GM21576 (cell line): ENCODE data around the gene VCPKMT.
"Not testable (repeated sequence)": the region's sequence is repeated elsewhere in the genome, so short reads cannot be mapped to it uniquely, and the experiment has no call there.

ENCODE experiments used
- ATAC-seq: cut with Tn5 transposase; IDR thresholded peaks from one replicate; pipeline ENCODE4 v1.9.1; 2021; ENCODE audit warnings: mild to moderate bottlenecking, moderate library complexity; ENCODE audit not compliant: unreplicated experiment

Gene VCPKMT

DNA sequence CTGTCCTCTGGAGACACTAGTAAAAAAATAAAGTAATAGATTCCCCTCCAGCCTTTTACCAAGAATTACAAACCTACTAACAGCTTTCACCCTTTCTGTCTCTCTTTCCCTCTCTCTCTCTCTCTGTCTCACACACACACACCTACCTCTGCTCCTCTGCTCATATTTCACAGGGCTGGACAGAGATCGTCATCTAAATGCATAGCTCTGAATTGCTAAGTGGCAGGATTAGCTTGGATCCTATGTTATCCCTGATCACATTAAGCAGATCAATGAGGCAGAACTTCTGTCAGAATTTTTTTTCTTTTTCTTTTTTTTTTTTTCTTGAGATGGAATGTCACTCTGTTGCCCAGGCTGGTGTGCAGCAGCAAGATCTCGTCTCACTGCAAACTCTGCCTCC, 22.9 kb downstream of the VCPKMT start:
- no peak for ATAC-seq

DNA sequence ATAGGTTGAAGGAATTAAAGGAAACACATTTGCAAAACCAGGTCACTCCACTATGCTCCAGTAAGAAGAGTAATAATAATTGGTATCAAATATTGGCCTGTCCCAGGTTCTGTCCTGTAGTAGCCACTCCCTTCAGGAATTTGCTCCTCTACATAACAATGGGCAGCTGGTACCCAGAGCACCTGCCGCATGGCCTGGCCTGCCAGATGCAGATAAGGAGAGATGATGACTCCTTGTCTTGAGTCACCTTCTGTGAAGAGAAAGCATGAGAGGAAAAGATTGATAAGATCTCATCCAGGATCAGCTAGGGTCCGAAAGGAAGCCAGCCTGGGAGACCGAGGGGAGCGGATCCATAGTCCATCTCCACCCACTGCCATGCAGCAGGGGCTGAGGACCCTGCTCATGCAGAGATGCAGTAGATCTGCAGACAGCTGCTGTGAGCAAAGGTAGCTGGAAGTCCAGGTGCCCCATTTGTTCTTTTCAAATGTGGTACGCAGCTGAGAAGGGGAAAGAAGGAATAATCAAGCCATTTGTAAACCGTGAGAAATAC, 24.3 kb downstream of the VCPKMT start:
- no peak for ATAC-seq

DNA sequence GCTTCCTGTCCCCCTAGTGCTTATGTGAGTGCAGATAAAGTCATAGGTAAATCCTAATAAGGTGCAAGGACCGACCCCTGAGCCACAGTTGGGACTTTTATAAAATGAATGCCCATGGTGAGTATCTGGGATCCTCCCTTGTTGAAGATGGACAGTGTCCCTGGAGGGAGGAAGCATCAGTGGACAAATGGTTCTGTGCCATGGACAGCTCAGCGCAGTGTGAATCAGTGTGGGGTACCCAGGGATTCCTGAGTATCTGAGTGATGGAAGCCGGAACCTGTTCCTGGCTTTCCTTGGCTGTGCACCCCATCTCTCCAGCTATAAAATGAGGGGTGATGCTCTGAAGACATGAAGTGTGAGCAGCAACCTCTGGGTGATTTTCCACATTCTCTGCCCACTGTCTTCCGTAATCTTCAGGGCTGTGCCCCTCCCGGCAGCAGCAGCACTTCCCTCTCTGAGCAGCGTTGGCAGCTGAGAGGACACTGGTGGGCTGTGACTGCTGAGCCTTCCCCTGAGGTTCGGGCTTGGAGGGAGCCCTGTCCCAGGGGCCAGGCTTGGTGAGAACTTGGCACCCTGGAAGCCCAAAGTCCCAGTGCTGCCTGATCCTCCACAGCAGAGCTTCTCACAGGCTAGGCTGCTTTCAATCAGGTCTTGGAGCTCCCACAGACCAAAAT, 25.0 kb downstream of the VCPKMT start:
- no peak for ATAC-seq

DNA sequence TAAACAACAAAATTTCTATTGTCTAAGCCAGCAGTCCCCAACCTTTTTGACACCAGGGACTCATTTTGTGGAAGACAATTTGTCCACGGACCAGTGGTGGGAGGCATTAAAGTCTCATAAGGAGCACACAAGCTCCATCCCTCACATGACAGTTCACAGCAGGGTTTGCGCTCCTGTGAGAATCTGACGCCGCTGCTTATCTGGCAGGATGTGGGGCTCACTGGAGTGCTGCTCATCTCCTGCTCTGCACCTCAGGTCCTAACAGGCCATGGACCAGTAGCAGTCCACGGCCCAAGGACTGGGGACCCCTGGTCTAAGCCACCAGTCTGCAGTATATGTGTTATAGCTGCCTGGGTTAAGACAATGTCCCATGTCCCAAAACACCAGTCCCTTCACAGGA, 27.2 kb downstream of the VCPKMT start:
- no peak for ATAC-seq

DNA sequence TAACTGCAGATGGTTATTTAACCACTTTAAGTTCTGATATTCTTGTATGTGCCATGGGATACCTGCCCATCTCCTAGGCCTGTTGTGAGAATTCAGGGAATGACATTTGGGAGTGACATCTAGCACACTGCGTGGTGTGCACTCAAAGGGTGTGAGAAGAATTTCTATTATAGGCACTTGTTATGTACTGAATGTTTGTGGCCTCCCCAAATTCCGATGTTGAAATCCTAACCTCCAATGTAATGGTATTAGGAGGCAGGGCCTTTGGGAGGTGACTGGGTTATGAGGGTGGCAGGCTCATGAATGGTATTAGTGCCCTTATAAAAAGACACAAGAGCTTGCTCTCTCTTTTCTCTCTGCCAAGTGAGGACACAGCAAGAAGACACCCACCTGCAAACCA, 27.6 kb downstream of the VCPKMT start:
- no peak for ATAC-seq

DNA sequence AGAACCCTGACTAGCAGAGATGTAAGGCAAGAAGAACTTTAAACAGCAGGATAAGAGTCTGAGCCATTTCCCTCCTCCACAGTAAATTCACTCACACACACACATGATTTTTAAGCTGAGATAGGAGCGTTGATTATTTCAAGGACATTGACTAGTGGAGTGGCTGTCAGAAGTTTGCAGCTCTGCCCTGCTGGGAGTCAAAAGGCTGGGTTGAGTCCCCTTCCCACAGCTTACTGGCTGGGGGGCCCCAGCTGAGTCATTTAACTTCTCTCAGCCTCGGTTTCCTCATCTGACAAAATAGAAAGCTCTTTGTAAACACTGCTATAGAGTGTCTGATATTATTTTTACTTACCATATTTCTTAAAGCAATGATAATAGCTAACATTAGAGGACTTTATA, 28.3 kb downstream of the VCPKMT start:
- no peak for ATAC-seq

DNA sequence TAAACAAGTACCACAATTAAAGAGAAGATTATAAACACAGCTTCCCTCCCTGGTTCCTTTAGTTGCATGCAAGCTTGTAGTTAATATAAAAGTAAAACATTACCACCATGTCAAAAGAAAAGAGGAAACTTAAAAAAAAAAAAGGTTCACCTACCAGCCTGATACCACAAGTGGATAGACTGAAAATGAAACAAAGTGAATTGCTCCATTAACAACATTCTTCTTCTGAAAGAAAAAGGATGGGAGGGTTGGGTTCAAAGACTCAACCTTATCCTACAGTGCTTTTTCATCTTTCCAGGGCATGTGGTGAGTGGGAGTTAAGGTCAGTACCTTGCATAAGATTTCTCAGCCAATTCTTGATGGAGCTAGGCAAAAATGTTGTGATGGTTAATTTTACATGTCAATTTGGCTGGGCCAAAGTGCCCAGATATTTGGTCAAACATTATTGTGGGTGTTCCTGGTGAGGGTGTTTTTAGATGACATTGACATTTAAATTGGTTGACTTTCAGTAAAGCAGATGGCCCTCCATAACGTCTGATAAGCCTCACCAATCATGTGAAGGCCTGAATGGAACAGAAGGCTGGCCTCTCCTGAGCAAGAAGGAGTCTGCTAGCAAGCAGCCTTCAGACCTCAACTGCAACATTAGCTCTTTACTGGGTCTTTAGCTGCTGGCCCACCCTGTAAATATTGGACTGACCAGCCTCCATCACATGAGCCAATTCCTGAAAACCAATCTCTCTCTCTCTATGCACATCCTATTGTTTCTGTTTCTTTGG, 28.8 kb downstream of the VCPKMT start:
- ATAC-seq, result no peak

DNA sequence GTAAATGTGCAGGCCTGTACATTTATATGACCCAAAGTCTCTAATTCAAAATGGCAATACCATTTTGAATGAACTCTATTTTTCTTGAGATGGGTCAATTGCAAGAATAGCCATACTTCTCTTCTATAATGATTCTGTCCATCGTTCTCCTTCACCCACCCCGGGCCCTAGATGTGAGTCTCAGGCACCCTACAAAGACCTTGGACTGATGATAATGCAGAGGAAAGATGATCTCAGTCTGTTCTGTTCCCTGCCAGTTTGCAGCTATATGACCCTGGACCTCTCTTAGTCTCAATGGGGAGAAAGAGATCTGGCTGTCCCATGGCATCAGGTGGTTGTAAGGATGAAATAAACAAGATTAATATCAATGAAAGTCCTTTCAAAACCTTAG, 30.1 kb downstream of the VCPKMT start:
- no peak for ATAC-seq

DNA sequence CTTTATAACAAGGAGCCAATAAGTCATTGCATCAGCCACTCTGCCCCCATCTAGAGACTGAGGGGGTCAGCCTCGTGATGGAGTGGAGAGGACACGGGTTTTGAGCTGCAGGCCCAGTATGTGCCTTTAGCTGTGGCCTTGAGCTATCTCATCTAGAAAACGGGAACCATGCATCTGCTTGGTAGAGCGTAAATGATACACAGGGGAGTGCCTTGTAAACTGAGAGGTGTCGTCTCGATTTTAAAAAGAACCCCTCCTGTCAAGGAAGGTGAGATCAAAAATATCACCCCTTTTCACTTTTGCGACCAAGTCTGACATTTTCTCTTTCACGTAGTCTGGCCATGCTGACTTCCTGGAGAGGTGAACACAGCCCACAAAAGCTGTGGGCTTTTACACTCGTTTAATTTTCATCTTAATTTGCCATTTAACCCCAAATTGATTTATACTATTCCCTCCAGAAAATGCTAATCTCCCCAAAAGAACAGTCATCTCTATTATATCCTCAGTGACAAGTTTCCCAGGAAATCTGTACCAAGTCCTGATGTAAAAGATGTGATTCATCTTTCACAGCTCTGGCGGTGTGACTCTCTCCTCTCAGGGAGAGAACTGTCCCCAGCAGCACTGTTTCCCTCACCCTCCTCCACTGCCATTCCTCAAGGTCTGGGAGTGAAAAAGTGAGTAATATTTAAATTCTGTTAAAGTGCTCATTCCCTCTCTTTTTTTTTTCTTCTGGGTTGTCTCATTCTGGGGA, 30.6 kb downstream of the VCPKMT start:
- peak; percentile 47 for ATAC-seq

DNA sequence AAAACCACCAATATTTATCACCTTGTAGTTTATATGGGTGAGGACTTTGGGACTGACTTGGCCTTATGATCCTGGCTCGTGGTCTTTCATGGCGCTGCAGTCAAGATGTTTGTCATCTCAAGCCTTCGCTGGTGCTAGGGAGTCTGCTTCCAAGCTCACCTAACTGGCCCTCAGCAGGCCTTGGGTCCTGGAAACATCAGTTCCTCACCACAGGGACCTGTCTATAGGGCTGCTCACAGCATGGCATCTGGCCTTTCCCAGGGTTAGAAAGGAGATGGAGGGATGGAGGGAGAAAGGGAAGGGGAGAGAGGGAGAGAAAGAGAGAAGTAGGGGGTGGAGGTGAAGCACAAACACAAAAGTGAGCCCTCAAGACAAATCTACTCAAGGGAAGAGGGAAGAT, 31.7 kb downstream of the VCPKMT start:
- ATAC-seq, result no peak

DNA sequence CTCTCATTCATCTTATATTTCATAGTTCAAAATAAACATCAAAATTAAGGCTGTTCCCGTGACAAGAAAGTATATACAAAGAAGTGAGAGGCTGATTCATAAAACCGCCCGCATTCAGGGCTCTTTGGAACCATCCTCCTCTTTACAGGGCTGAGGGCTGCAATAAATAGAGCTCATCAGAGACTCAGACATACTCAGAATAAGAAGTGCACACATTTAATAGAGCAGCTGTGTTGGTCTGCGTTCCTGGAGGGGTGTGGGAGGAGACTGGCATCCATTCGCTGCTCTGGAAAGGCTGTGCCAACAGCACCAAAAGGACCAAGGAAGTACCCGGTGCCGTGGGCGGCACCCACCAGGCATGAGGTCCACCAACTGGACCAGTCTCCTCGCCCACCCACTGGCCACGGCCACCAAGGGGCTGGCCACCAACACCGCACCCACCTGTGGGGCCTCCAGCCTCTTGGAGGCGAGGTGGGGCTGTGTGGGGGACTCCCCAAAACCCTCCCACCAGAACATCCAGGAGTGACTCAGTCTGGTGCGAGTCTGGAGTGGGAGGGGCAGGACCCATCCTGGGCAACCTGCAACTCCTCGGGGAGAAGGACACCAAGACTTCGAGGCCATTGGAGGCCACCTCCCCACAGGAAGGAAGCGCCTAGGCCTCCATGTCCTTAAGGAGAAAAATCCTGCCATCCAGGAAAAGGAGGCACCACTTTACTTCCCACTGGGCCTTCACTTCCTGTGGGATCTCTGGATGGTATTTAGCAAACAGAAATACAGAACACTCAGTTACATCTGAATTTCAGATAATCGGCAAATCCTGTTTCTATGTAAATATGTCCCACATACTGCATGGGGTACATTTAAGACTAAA, 32.7 kb downstream of the VCPKMT start:
- peak; percentile 31 for ATAC-seq

DNA sequence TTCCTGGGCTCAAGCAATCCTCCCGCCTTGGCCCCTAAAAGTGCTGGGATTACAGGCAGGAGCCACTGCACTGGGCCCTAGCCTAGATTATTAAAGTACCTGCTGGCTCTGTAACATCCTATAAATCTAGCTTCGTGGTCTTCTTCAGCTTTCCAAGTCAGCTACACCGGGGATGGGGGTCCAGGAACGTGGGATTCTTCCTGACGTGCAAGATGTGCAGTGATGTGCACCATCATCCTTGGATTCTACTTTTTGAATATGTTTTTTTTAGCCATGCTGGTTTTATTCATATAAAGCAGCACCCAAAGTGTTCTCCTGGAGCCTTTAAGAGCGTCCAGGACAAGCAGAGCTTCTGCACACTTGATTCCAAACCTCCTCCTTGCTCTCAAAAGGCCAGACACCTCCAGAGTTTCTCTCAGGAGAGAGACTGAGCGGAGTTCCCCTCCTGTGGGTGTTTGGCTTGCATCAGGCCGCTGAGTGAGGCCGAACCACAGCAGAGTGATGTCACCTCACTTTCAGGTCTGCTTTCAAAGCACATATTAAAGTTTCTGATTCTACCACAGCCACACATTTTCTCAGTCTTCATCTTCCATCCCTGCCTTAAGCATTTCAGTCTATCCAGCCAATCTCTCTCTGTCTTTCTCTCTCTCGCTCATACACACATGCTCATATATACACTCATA, 33.4 kb downstream of the VCPKMT start:
- peak; percentile 64 for ATAC-seq

DNA sequence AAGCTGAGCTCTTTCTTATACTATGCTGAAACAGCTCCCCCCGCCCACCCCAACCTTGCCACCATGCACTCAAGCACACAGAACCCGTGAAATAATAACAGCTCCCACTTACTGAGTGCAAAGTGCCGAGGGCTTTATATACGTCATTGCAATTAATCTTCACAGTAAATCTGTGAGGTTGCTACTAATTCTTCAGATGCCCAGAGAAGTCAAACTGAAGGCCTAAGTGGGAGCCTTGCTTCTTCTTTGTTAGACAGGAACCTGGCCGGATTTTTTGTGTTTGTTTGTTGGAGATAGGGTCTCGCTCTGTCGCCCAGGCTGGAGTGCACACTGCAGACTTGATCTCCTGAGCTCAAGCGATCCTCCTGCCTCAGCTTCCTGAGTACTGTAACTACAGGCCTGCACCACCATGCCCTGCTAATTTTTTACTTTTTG, 34.0 kb downstream of the VCPKMT start:
- ATAC-seq, result no peak

DNA sequence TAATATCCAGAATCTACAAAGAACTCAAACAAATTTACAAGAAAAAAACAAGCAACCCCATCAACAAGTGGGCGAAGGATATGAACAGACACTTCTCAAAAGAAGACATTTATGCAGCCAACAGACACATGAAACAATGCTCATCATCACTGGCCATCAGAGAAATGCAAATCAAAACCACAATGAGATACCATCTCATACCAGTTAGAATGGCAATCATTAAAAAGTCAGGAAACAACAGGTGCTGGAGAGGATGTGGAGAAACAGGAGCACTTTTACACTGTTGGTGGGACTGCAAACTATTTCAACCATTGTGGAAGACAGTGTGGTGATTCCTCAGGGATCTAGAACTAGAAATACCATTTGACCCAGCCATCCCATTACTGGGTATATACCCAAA, 37.3 kb downstream of the VCPKMT start:
- not testable (repeated sequence) for ATAC-seq

DNA sequence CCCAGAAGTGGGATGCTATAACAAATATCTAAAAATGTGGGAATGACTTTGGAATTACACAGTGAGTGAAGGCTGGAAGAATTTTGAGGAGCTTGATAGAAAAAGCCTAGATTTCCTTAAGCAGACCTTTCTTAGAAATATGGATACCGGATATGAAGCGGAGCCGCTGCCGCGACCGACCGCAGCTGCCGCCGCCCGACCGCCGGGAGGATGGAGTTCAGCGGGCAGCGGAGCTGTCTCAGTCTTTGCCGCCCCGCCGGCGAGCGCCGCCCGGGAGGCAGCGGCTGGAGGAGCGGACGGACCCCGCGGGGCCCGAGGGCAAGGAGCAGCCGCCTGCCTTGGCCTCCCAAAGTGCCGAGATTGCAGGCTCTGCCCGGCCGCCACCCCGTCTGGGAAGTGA, 42.7 kb downstream of the VCPKMT start:
- ATAC-seq, result not testable (repeated sequence)

DNA sequence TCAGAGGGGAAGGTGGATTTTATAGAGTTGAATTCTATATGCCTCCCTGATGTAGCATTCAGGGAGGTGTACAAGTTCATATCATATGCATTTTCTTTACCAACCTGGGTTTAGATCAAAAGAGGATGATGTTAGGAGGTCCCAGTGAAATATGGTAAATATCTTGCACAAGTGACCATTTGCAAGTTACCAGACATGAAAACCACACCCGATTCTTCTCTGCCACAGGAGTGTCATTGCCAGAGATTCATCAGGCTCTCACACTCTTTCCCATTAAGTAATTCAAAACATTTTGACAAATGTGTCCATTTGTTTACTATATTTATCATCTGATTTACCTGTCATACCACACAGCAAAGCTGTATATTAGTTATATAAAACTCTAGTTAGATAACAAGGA, 44.0 kb downstream of the VCPKMT start:
- no peak for ATAC-seq

DNA sequence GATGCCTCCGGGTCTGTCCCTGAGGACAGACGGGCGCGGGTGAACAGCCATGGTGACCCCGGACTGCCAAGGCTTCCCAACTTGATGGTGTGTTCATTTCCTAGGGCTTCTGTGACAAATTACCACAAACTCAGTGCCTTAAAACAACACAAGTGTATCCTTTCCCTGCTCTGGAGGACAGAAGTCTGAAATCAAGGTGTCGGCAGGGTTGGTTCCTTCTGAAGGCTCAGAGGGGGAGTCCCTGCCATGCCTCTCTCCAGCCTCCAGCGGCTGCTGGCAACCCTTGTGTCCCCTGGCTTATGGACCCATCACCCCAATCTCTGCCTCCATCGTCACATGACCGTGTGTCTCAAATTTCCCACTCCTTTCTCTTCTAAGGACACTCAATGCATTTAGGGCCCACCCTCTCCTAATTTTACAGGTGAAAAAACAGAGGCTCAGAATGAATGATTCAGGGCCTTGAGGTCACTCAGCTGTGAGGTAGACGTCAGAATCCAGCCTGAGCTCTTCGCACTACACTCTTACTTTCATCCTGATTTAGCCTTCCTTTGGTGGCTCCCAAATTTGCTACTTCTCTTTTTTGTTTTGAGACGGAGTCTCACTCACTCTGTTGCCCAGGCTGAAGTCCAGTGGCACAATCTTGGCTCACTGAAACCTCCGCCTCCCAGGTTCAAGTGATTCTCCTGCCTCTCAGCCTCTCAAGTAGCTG, 45.4 kb downstream of the VCPKMT start:
- no peak for ATAC-seq

DNA sequence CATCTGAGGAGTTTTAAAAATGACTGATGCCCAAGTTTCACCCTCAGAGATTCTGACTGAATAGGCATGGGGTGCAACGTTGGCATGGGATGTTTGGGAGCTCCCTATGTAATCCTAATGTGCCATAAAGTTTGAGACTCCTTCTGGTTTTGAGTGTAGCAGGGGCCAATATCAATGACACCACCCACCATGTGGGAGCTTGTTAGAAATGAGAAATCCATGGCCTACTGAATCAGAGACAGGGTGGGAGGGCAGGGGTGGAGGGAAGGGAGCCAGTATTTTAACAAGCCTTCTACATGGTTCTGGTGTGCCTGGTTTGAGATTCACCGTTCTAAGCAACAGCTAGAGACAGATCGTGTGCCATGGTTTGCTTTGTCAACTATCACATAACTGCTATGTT, 46.1 kb downstream of the VCPKMT start:
- no peak for ATAC-seq

DNA sequence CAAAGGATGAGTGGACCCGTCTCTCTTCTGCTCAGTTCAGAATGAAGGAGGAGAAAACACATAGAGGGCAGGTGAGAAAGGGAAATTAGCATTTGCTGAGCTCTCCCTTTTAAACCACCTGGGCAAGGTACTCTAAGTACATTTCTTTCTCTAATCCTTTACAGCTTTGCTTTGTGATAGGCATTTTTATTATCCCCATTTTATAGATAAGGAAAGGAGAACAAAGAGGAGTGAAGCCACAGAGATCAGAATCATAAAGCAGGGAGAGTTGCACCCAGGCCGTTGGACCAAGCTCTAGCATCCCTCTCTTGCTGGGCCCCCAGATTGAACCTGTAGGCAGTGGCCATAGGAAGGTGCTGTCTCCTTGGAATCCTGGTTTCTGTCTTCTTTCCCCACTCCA, 47.0 kb downstream of the VCPKMT start:
- no peak for ATAC-seq
